Peyer's patch (tissue), 4 donors: Measurements from ENCODE around the gene SOHLH2.

Source experiments
- CTCF ChIP-seq, 6 experiments: fragments of 450-650 bp in 4 of 6; fragments of 200-600 bp in 2 of 6; sonication (generic) in 1 of 6; IDR thresholded peaks; one replicate each; pipeline ENCODE4 v1.5.1; 2017 to 2019; ENCODE audit warnings: antibody characterized with exemption in 6 of 6, mild to moderate bottlenecking in 3 of 6, moderate library complexity in 1 of 6
- POLR2A ChIP-seq, 2 donors: fragments of 450-650 bp; IDR thresholded peaks; one replicate each; pipeline ENCODE4 v1.5.1; 2017; ENCODE audit warnings: antibody characterized with exemption in 2 of 2, mild to moderate bottlenecking in 2 of 2, moderate library complexity in 2 of 2

- TF ChIP-seq CTCF (IDR thresholded peaks at IDR 0.05) (no peak), POLR2A (IDR thresholded peaks at IDR 0.05) (no peak)
Observed at GRCh38 chr13:36259361-36260137, 45.2 kb upstream of the SOHLH2 start.
